Type B pancreatic cell (in vitro differentiated cells): Measurements from ENCODE around the gene HSPB1. TPM values are rescaled to one million over a fixed set of nuclear protein-coding genes. Genes with fewer than 3 reads are reported as not detected.

Experiments
- DNase-seq: peaks from one replicate; pipeline ENCODE4 v3.0.0; 2021; ENCODE audit warnings: mixed read lengths; ENCODE audit not compliant: unreplicated experiment; ENCODE audit errors: extremely low spot score
- H3K27ac Mint-ChIP-seq: 2 replicates; pipeline ENCODE4 v1.8.0; 2021; ENCODE audit warnings: mild to moderate bottlenecking, mixed read lengths
- H3K27me3 Mint-ChIP-seq: 2 replicates; pipeline ENCODE4 v1.8.0; 2021; ENCODE audit warnings: mixed read lengths
- H3K36me3 Mint-ChIP-seq: 2 replicates; pipeline ENCODE4 v1.8.0; 2021; ENCODE audit warnings: mixed read lengths
- H3K4me1 Mint-ChIP-seq: one replicate; pipeline ENCODE4 v1.8.0; 2021; ENCODE audit warnings: mixed read lengths; ENCODE audit not compliant: unreplicated experiment
- H3K4me3 Mint-ChIP-seq: 2 replicates; pipeline ENCODE4 v1.8.0; 2021; ENCODE audit warnings: mild to moderate bottlenecking, mixed read lengths
- H3K9me3 Mint-ChIP-seq: 2 replicates; pipeline ENCODE4 v1.8.0; 2021; ENCODE audit warnings: mixed read lengths
- CTCF ChIP-seq: fragments of 200-600 bp; sonication (generic); conservative IDR thresholded peaks from 2 replicates; pipeline ENCODE4 v1.5.0; 2021; ENCODE audit warnings: antibody characterized with exemption, mild to moderate bottlenecking
- total RNA-seq: library from RNA; stranded (reverse); gene quantifications from 2 replicates; pipeline ENCODE4 v1.2.1, GENCODE V29; 2021; ENCODE audit warnings: low replicate concordance

Gene HSPB1
- total RNA-seq, 1 donor from 2014 or later, result 228 TPM

- peaks cover 15% of the 10 kb centered on the region for H3K9me3 Mint-ChIP-seq
- H3K4me1 Mint-ChIP-seq, result peaks cover 28% of the 10 kb centered on the region
- H3K4me3 Mint-ChIP-seq, result no peak overlapping the region
- DNase-seq, result no peak
- peaks cover 57% of the 10 kb centered on the region for H3K36me3 Mint-ChIP-seq
- H3K27me3 Mint-ChIP-seq, result no peaks in the 10 kb centered on the region
- no peak for TF ChIP-seq CTCF
- H3K27ac Mint-ChIP-seq, result peak overlapping the region; percentile 48
Observed at GRCh38 chr7:76353744-76354143, 51.3 kb downstream of the HSPB1 start.

Other genes starting within 250 kb of the HSPB1 start
- 4.0 and 8.4 TPM in 2 replicates for gene SRRM3, start 100.8 kb upstream of the HSPB1 start, total RNA-seq
- 140 TPM in 2 replicates for gene YWHAG, start 56.3 kb downstream of the HSPB1 start, total RNA-seq
- gene SSC4D, start 107.0 kb downstream of the HSPB1 start, total RNA-seq, result 1.7 and 4.9 TPM in 2 replicates
- not detected in 2 replicates for gene ZP3, start 122.3 kb downstream of the HSPB1 start, total RNA-seq
- 30.1 and 30.6 TPM in 2 replicates for gene DTX2, start 159.0 kb downstream of the HSPB1 start, total RNA-seq
- gene UPK3B, start 207.9 kb downstream of the HSPB1 start, total RNA-seq, result 10.7 and 11.2 TPM in 2 replicates
- 0.19 and 0.51 TPM in 2 replicates for gene SPDYE16, start 240.6 kb downstream of the HSPB1 start, total RNA-seq